Globus pallidus (tissue), 1 donor: ENCODE measurements around the gene RNU7-1.

Source experiments
- DNase-seq: peaks from one replicate; pipeline ENCODE4 v3.0.0-alpha.2; 2015; ENCODE audit warnings: low spot score

The RNU7-1 gene

DNA sequence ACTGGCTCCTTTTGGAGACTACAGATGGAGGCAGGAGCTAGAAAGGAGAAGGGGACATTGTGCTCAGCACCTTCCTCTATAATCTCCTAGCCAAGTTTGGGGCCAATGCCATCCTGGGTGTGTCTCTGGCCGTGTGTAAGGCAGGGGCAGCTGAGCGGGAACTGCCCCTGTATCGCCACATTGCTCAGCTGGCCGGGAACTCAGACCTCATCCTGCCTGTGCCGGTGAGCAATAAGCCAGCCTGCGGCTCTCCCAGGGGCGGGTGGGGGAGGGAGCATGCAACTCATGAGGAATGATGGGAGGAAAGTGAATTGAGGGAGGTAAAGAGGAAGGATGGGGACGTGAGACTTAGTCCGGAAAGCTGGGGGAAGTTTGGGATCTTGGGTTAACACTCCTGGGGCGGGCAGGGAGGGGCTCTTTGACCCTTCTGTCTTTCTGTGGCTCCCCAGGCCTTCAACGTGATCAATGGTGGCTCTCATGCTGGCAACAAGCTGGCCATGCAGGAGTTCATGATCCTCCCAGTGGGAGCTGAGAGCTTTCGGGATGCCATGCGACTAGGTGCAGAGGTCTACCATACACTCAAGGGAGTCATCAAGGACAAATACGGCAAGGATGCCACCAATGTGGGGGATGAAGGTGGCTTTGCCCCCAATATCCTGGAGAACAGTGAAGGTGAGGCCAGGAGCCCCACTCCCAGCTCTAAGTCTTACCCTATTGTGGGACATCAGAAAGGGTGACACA is 26.0 kb upstream of the RNU7-1 start:
- DNase-seq: no peak

DNA sequence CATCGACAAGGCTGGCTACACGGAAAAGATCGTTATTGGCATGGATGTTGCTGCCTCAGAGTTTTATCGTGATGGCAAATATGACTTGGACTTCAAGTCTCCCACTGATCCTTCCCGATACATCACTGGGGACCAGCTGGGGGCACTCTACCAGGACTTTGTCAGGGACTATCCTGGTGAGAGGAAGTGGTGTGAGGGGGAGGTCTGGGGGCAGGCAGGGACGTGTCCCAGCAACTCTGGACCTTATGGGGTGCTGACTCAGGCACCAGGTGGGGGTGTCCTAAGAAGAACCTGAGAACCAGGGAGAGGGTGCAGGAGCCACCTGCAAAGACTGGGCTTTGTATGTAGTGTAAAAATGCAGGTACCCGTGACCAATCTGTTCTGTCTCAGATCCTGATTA is 24.0 kb upstream of the RNU7-1 start:
- DNase-seq: no peak

DNA sequence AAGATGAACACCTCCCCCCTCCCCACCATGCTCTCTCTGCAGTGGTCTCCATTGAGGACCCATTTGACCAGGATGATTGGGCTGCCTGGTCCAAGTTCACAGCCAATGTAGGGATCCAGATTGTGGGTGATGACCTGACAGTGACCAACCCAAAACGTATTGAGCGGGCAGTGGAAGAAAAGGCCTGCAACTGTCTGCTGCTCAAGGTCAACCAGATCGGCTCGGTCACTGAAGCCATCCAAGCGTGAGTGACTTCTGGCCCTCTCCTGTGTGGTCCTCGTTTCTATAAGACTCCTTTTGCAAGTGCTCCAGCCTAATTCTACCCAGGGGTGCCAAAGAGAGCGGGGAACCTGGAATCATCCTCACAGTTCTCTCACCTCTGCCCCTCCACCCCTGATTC is 22.1 kb upstream of the RNU7-1 start:
- DNase-seq: no peak

DNA sequence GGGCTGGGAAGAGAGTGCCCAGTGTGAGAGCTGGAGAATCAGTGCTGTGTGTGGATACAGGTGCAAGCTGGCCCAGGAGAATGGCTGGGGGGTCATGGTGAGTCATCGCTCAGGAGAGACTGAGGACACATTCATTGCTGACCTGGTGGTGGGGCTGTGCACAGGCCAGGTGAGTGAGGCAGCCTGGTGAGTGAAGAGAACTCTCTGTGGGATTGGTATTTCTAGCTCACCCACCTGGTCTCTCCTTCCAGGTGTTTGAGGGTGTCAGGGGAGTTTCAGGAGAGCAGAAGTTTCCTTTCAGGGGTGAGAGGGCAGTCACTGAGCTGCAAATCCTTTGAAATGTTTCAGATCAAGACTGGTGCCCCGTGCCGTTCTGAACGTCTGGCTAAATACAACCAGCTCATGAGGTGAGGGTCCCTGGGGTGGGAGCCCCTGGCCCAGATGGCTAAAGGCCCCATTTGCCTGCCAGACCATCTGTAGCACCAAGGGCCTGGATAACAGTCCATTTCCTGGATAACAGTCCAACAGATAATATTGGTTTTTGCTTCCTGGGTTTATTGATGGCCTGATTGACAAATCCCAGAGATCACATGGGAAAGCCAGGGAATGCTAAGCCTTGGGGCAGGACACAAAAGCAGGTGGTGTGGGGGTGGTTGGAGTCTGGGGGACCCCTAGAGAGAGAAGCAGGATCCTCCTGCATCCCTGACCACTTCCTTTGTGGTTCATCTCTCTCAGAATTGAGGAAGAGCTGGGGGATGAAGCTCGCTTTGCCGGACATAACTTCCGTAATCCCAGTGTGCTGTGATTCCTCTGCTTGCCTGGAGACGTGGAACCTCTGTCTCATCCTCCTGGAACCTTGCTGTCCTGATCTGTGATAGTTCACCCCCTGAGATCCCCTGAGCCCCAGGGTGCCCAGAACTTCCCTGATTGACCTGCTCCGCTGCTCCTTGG is 21.3 kb upstream of the RNU7-1 start:
- no peak for DNase-seq

DNA sequence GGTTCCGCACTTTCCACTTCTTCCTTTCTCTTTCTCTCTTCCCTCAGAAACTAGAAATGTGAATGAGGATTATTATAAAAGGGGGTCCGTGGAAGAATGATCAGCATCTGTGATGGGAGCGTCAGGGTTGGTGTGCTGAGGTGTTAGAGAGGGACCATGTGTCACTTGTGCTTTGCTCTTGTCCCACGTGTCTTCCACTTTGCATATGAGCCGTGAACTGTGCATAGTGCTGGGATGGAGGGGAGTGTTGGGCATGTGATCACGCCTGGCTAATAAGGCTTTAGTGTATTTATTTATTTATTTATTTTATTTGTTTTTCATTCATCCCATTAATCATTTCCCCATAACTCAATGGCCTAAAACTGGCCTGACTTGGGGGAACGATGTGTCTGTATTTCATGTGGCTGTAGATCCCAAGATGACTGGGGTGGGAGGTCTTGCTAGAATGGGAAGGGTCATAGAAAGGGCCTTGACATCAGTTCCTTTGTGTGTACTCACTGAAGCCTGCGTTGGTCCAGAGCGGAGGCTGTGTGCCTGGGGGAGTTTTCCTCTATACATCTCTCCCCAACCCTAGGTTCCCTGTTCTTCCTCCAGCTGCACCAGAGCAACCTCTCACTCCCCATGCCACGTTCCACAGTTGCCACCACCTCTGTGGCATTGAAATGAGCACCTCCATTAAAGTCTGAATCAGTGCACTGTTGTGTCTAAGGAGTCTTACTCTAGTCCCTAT is 20.4 kb upstream of the RNU7-1 start:
- DNase-seq: no peak

DNA sequence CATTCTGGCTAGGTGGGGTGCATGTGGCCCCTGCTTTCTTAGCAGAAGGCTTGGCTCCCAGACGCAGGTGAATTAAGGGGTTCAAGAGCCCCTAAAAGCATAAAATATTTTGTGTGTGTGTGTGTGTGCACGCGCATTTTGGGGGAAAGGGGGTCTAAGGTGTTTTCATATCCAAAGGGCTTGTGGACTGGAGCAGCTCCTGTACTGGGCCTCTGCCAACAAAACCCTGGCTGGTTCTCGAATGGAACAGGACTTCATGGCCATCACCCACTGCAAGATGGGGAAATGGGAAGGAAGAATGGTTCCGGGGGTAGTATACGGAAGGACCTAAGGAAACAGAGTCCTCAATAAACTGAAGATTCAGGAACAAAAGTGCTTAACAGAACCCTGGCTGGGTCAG is 19.8 kb upstream of the RNU7-1 start:
- DNase-seq: no peak

DNA sequence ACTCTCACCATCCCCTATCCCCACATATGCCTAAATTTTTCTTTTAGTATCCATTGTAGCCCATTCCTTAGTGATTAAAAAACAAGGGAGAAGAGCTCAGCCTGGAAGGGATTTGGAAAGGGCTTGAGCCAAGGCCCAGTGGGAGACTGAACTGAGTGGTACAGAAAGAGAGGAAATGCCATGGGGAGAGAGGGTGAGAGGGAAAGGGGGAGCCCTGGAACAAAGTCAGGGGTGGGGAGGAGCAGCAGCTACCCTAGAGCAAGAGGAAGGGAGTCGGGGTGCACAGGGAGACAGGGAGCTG is 18.4 kb upstream of the RNU7-1 start:
- DNase-seq: no peak

DNA sequence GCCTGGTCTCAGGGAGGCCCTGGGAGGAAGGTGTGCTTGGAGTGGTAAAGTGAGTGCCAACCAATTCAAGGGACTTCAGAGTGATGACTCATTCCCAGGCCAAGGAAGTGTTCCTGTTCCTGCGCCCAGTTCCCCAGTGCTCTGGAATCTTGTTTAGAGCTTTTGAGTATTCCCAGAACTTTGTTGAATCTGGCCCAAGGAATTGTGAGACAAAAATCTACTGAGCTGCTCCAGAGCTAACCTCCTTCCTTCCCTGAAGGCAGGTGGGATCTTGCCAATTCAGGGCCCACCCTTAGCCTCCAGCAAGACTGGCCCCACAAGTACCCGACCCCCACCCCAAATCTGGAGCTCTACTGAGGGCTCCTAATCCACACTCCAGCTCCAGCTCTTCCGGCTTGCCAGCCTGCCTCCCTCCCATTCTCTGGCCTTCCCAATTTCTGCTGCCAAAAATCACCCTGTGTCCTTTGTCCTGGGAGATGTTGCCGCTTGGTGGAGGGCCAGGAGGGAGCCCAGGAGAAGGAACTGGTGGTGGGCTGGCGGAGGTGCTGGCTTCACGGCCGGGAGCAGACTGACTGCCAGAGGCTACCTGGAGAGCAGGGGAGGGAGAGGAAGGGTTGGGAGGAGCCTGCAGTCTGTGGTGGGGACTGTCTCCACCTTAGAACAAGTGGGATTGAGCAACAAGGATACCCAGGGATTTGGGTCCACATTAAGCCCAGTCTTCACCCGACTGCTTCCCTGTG is 17.9 kb upstream of the RNU7-1 start:
- peak; percentile 75 for DNase-seq

DNA sequence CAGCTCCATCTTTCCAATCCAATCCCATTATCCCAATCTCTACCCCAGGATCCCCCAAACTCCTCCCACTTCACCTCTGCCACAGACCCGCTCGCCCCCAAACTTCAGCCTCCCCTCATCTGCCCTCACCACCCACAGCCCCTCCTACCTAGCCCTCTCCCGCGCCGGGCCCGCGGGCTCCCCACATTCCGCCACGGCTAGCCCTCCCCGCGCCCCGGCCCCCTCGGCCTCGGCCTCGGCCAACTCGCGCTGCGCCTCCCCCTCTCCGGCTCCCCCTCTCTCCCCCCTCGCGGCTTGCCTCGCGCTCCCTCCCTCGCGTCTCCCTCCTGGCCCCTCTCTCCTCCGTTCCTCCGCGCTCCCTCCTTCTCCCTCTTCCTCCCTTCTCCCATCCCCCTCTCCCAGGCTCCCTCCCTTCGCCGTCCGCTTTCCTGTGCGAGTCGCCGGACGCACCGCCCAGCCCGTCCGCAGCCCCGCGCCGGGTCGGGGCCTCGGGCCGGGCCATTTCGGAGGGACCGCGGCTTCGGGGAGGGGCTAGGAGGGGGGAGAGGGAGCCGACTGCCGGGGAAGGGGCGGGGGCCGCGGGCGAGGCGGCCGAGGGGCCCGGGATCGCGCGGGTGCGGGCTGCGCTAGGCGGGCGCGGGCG is 16.1 kb upstream of the RNU7-1 start, which contains the start of gene ATN1:
Gene ATN1 (plus strand): TSS at position 581 of the 643 bp plus-strand sequence. CDS start 6,043 bp downstream, outside the sequence.
- peak; percentile 87 for DNase-seq

DNA sequence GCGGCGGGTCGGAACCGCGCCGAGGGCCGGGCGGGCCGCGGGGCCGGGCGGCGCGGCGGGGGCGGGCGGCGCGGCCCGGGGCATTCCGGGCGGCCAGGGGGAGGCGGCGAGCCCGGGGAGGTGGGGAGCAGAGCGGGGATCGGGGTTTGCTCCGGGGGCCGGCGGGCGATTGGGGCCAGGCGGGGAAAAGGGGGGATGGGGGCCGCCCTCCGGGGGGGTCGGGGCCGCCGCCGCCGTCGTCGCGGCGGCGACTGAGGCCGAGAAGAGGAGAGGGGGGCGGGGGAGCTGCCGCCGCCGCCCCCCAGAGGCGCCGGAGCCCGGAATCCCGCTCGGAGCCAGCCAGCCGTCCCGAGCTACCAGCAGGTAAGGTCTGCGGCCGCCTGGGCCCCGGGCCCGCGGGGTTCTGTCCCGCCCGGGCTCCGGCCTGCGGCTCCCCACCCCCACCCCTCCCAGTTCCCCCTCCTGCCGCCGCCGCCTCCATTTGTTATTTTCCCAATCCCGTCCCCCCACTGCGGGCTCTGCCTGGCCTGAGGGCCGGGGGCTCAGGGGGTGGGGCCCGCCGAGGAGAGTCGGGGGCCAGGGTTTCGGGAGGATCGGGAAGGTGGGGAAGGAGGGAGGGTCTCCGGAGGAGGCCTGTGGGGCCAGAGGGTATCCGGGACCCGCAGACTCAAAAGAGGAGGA is 15.5 kb upstream of the RNU7-1 start:
- no peak for DNase-seq

DNA sequence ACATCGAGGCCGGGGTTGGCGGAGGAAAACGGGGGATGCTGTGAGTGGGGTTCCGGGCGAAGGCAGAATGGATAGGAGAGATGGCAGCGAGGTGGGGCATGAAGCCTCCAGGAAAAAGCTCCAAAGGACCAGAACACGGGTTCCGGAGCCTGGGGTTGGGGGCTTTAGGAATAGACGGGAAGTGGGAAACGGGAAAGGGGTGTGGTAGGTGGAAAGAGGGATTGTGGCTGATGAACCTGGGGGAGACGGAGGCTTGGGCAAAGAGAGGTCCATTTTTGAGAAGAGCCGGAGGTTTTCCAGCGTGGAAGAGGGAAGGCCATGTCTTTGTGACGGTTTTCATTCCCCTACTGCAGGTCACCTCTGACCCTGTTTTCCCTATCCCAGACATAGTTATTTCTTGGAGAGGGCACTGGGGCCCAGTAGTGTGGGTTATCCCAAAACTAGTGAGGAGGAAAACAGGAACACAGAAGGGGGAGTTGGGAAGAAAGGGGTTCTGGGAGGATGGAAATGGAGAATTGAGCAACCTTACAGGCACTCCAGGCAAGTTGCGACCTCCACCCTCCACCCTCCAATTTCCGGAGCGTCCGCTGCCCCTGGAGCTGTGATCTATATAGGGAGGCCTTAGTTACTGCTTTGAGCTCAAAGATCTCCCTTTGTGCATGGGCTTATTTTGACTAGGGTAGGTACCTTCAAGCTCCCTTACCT is 14.8 kb upstream of the RNU7-1 start:
- no peak for DNase-seq

DNA sequence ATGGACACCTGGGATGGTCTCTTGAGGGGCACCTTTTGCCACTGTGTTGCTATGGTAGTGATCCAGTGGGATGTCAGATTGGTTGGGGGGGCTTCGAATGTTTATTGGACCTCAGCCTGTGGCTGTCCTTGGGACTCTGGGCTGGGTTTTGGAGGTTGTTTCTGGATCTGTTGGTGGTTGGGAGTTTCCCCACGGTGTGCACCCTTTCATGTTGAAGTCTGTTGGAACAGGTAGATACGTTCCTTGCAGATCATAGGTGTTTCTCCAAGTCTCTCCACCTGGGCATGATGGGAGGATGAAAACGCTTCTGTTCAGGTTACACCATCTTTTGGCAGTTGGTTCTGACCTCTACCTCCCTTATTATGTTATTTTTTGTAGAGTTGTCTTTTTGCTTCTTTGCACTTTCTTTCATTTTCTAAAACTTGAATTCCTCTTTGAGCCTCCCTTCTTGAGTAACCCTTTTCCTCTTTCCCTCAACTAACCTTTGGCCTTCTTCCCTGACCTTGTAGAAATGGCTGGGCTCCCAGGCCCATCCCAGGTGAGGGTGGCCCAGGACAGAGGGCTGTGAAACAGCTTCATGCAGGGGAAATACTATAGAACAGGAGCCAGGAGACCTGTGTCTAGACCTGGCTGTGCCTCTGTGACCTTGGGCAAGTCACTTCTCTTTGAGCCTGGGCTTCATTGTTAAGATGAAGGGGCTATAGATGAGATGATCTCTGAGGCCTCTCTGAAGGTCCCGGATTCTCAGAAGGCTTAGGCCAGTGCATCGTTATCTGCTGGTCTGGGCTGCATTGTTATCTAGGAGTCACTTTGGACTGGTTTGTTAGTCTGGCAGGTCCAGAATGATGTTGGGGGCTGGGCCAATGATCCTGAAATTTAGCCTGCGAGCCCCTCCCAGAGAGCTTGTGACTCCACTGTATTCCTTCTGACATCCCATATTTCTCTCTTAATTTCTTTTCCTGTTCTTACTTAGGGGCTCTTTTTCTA is 13.9 kb upstream of the RNU7-1 start:
- no peak for DNase-seq

DNA sequence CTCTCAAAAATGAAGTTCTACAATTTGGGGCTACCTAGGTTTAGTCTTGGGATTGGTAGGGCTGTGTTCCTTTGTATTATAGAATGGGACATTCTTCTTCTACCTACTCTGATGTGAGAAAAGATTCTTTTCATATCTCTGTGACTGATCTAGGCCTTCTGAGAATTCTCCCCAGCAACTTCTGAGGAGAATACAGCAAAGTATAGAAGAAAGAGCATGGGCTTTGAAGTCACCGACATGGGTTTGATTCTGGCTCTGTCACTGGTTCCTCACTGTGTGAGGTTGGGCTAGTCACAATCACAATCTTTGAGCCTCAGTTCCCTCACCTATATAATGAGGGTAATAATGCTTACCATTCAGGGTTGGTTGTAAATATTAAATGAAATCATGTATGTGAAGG is 10.8 kb upstream of the RNU7-1 start:
- no peak for DNase-seq

DNA sequence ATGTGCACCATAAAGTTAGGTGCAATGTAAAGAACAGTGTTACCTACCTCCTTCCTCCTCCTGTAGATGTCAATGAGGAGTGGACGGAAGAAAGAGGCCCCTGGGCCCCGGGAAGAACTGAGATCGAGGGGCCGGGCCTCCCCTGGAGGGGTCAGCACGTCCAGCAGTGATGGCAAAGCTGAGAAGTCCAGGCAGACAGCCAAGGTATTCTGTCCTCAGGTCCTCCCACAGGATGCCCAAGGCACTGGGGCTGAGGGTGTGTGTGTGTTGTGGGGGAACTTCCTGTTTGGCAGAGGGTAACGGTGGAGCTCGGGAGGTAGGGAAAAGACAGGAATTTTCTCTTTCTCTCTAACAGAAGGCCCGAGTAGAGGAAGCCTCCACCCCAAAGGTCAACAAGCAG is 9.5 kb upstream of the RNU7-1 start:
- no peak for DNase-seq

DNA sequence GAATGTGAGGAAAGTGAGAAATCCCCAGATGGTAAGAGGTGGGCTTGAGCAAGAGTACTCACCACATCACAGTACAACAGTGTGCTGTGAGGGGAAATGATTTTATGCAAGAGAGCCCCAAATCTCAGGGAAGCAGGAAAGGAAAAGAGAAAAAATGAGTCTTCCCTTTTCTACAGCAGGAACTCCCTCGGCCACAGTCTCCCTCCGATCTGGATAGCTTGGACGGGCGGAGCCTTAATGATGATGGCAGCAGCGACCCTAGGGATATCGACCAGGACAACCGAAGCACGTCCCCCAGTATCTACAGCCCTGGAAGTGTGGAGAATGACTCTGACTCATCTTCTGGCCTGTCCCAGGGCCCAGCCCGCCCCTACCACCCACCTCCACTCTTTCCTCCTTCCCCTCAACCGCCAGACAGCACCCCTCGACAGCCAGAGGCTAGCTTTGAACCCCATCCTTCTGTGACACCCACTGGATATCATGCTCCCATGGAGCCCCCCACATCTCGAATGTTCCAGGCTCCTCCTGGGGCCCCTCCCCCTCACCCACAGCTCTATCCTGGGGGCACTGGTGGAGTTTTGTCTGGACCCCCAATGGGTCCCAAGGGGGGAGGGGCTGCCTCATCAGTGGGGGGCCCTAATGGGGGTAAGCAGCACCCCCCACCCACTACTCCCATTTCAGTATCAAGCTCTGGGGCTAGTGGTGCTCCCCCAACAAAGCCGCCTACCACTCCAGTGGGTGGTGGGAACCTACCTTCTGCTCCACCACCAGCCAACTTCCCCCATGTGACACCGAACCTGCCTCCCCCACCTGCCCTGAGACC is 8.0 kb upstream of the RNU7-1 start:
- DNase-seq: no peak

DNA sequence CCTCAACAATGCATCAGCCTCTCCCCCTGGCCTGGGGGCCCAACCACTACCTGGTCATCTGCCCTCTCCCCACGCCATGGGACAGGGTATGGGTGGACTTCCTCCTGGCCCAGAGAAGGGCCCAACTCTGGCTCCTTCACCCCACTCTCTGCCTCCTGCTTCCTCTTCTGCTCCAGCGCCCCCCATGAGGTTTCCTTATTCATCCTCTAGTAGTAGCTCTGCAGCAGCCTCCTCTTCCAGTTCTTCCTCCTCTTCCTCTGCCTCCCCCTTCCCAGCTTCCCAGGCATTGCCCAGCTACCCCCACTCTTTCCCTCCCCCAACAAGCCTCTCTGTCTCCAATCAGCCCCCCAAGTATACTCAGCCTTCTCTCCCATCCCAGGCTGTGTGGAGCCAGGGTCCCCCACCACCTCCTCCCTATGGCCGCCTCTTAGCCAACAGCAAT is 7.4 kb upstream of the RNU7-1 start:
- no peak for DNase-seq

DNA sequence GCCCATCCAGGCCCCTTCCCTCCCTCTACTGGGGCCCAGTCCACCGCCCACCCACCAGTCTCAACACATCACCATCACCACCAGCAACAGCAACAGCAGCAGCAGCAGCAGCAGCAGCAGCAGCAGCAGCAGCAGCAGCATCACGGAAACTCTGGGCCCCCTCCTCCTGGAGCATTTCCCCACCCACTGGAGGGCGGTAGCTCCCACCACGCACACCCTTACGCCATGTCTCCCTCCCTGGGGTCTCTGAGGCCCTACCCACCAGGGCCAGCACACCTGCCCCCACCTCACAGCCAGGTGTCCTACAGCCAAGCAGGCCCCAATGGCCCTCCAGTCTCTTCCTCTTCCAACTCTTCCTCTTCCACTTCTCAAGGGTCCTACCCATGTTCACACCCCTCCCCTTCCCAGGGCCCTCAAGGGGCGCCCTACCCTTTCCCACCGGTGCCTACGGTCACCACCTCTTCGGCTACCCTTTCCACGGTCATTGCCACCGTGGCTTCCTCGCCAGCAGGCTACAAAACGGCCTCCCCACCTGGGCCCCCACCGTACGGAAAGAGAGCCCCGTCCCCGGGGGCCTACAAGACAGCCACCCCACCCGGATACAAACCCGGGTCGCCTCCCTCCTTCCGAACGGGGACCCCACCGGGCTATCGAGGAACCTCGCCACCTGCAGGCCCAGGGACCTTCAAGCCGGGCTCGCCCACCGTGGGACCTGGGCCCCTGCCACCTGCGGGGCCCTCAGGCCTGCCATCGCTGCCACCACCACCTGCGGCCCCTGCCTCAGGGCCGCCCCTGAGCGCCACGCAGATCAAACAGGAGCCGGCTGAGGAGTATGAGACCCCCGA is 6.8 kb upstream of the RNU7-1 start:
- no peak for DNase-seq
